ENCODE data around the gene FBXL17. TPM values are rescaled to one million over a fixed set of nuclear protein-coding genes. Genes with fewer than 3 reads are reported as not detected.

Gene FBXL17
- total RNA-seq, 2 donors from 2014 or later: 24.8 to 58.2 TPM

- Histone ChIP-seq H3K9me3 (no peaks in the 10 kb centered on the region), H3K36me3 (no peaks in the 10 kb centered on the region), H3K27me3 (replicated peaks; ENCODE audit: insufficient read depth) (no peaks in the 10 kb centered on the region), H3K4me1 (ENCODE audit: control insufficient read depth in 1 of 2, low read depth in 2 of 2) (no peaks in the 10 kb centered on the region), H3K27ac (no peak overlapping the region), H3K4me3 (no peak overlapping the region)
- TF ChIP-seq CTCF (IDR thresholded peaks at IDR 0.05): no peak
- ATAC-seq (ENCODE audit: insufficient number of reproducible peaks, low FRiP score, low read depth) (no peak), DNase-seq (ENCODE audit: low spot score) (no peak)
Observed at GRCh38 chr5:108216890-108217289, 165.0 kb downstream of the FBXL17 start.

GRCh38 chr5:108214857-108215256, 167.0 kb downstream of the FBXL17 start:
- H3K36me3 ChIP-seq: no peaks in the 10 kb centered on the region

GRCh38 chr5:108212775-108213346, 169.0 kb downstream of the FBXL17 start:
- Histone ChIP-seq H3K27ac (no peak overlapping the region), H3K36me3 (no peaks in the 10 kb centered on the region), H3K27me3 (replicated peaks; ENCODE audit: insufficient read depth) (no peaks in the 10 kb centered on the region), H3K4me3 (no peak overlapping the region), H3K4me1 (ENCODE audit: control insufficient read depth in 1 of 2, low read depth in 2 of 2) (no peaks in the 10 kb centered on the region), H3K9me3 (no peaks in the 10 kb centered on the region)
- DNase-seq (ENCODE audit: low spot score) (no peak), ATAC-seq (ENCODE audit: insufficient number of reproducible peaks, low FRiP score, low read depth) (no peak)
- no peak for TF ChIP-seq CTCF (IDR thresholded peaks at IDR 0.05)

More at GRCh38 chr5:108214857-108215256, 167.0 kb downstream of the FBXL17 start:
- no peaks in the 10 kb centered on the region for H3K27me3 ChIP-seq (replicated peaks; ENCODE audit: insufficient read depth)
- H3K4me1 ChIP-seq (ENCODE audit: control insufficient read depth in 1 of 2, low read depth in 2 of 2): no peaks in the 10 kb centered on the region
- TF ChIP-seq CTCF (IDR thresholded peaks at IDR 0.05): no peak
- DNase-seq (ENCODE audit: low spot score) (no peak), ATAC-seq (ENCODE audit: insufficient number of reproducible peaks, low FRiP score, low read depth) (no peak)
- no peak overlapping the region for H3K4me3 ChIP-seq
- no peak overlapping the region for H3K27ac ChIP-seq
- no peaks in the 10 kb centered on the region for H3K9me3 ChIP-seq

GRCh38 chr5:108206707-108207106, 175.2 kb downstream of the FBXL17 start:
- DNase-seq (ENCODE audit: low spot score) (no peak), ATAC-seq (ENCODE audit: insufficient number of reproducible peaks, low FRiP score, low read depth) (no peak)
- no peaks in the 10 kb centered on the region for H3K9me3 ChIP-seq
- H3K27ac ChIP-seq: no peak overlapping the region
- no peaks in the 10 kb centered on the region for H3K4me1 ChIP-seq (ENCODE audit: control insufficient read depth in 1 of 2, low read depth in 2 of 2)
- TF ChIP-seq CTCF (IDR thresholded peaks at IDR 0.05): no peak
- no peaks in the 10 kb centered on the region for H3K27me3 ChIP-seq (replicated peaks; ENCODE audit: insufficient read depth)
- no peak overlapping the region for H3K4me3 ChIP-seq
- no peaks in the 10 kb centered on the region for H3K36me3 ChIP-seq

- Histone ChIP-seq H3K4me3 (no peak overlapping the region), H3K27ac (no peak overlapping the region), H3K36me3 (no peaks in the 10 kb centered on the region), H3K9me3 (no peaks in the 10 kb centered on the region), H3K27me3 (replicated peaks; ENCODE audit: insufficient read depth) (no peaks in the 10 kb centered on the region), H3K4me1 (ENCODE audit: control insufficient read depth in 1 of 2, low read depth in 2 of 2) (no peaks in the 10 kb centered on the region)
- ATAC-seq (ENCODE audit: insufficient number of reproducible peaks, low FRiP score, low read depth) (no peak), DNase-seq (ENCODE audit: low spot score) (no peak)
- TF ChIP-seq CTCF (IDR thresholded peaks at IDR 0.05): no peak
Observed at GRCh38 chr5:108201721-108202120, 180.2 kb downstream of the FBXL17 start.
